Breast epithelium (tissue), 4 donors: ENCODE results near the gene ADPGK. TPM values are rescaled to one million over a fixed set of nuclear protein-coding genes. Genes with fewer than 3 reads are reported as not detected.

Source experiments
- DNase-seq, 2 donors: peaks; one replicate each; pipeline ENCODE4 v3.0.0-alpha.2; 2019; ENCODE audit warnings: low spot score in 2 of 2
- H3K27ac ChIP-seq, 2 donors: fragments of 200-600 bp; sonication (generic) in 1 of 2; one replicate each; pipeline ENCODE4 v1.5.1; 2016 to 2019; ENCODE audit warnings: mild to moderate bottlenecking in 1 of 2
- H3K27me3 ChIP-seq, 2 donors: fragments of 200-600 bp; sonication (generic) in 1 of 2; one replicate each; pipeline versions ENCODE4 v1.5.1 to v1.6.0; 2017 to 2019; ENCODE audit warnings: control low read depth in 1 of 2, mild to moderate bottlenecking in 1 of 2
- H3K36me3 ChIP-seq: fragments of 200-600 bp; one replicate; pipeline ENCODE4 v1.5.1; 2019
- H3K4me1 ChIP-seq, 2 donors: fragments of 200-600 bp; sonication (generic); one replicate each; pipeline ENCODE4 v1.5.1; 2016 to 2019; ENCODE audit warnings: control low read depth in 1 of 2
- H3K4me3 ChIP-seq, 3 donors: fragments of 200-600 bp; sonication (generic); 1 replicate in 2 of 3; 2 replicates in 1 of 3; pipeline ENCODE4 v1.5.1; 2016 to 2019; ENCODE audit warnings: mild to moderate bottlenecking in 3 of 3, moderate library complexity in 2 of 3
- H3K9me3 ChIP-seq, 2 donors: fragments of 200-600 bp; sonication (generic) in 1 of 2; one replicate each; pipeline ENCODE4 v1.5.1; 2016 to 2019; ENCODE audit warnings: control low read depth in 1 of 2
- POLR2A ChIP-seq: fragments of 450-650 bp; IDR thresholded peaks from one replicate; pipeline ENCODE4 v1.6.1; 2016; ENCODE audit warnings: antibody characterized with exemption, mild to moderate bottlenecking, moderate library complexity
- POLR2AphosphoS5 ChIP-seq, 3 donors: sonication (generic); formaldehyde crosslinking; IDR thresholded peaks; one replicate each; pipeline ENCODE4 v1.6.1; 2017; ENCODE audit warnings: antibody characterized with exemption in 3 of 3
- intact Hi-C: fragments of 100-400 bp; cut with DNase I; formaldehyde crosslinking; loops from one replicate; pipeline ENCODE4 v1.15.1; 2023; ENCODE audit warnings: low total_unique reads
- total RNA-seq, 3 donors: library from RNA; depleted of rRNA; stranded (reverse); fragments of >200 nt; gene quantifications; one replicate each; pipeline ENCODE4 v1.1.0, GENCODE V29; 2016
- TF ChIP-seq, protein P1 (sequence below), 3 donors: fragments of 450-650 bp; IDR thresholded peaks; one replicate each; pipeline ENCODE4 v1.5.1; 2016 to 2017; ENCODE audit warnings: antibody characterized with exemption in 3 of 3, mild to moderate bottlenecking in 3 of 3, moderate library complexity in 3 of 3

ADPGK gene
- total RNA-seq, 3 donors from 2014 or later: 68.2 to 70.5 (median 69.3) TPM

- Histone ChIP-seq H3K9me3 (peaks cover 0 to 9% of the 10 kb centered on the region in 2 donors), H3K27ac (no peak overlapping the region), H3K4me1 (no peaks in the 10 kb centered on the region), H3K27me3 (no peaks in the 10 kb centered on the region), H3K36me3 (peaks cover 9% of the 10 kb centered on the region), H3K4me3 (no peak overlapping the region)
- DNase-seq: no peak
- TF ChIP-seq, protein P1, sequence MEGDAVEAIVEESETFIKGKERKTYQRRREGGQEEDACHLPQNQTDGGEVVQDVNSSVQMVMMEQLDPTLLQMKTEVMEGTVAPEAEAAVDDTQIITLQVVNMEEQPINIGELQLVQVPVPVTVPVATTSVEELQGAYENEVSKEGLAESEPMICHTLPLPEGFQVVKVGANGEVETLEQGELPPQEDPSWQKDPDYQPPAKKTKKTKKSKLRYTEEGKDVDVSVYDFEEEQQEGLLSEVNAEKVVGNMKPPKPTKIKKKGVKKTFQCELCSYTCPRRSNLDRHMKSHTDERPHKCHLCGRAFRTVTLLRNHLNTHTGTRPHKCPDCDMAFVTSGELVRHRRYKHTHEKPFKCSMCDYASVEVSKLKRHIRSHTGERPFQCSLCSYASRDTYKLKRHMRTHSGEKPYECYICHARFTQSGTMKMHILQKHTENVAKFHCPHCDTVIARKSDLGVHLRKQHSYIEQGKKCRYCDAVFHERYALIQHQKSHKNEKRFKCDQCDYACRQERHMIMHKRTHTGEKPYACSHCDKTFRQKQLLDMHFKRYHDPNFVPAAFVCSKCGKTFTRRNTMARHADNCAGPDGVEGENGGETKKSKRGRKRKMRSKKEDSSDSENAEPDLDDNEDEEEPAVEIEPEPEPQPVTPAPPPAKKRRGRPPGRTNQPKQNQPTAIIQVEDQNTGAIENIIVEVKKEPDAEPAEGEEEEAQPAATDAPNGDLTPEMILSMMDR (IDR thresholded peaks at IDR 0.05): no peak
- no peak for TF ChIP-seq POLR2AphosphoS5 (IDR thresholded peaks at IDR 0.05)
- TF ChIP-seq POLR2A: no peak
- intact Hi-C loops: no loop called here
These were observed 18.9 kb downstream of the ADPGK start for GRCh38 chr15:72764656-72765055.

DNA sequence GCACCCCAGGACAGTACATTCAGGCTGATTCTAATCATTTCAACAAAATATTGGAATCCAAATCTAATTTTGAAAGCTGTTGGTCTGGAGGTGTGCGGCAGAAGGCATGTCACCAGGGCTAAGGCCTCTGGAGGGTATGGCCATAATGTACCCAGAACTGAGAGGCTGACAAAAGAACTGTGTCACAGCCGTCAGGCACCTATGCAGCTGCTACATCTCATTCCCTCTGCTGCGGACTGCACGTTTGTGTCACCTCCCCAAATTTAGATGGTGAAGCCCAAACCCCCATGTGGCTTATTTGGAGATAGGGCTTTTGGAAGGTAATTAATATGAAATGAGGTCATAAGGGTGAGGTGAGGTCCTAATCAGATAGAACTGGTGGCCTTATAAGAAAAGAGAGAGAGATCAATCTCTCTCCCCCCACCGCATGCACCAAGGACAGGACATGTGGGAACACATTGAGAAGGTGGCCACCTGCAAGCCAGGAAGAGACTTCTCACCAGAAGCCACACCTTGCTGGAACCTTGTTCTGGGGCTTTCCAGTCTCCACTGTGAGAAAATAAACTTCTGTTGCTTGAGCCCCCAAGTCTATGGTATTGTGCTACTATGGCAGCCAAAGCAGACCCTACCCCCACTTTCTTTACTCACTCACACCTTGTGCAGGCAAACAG, 22.8 kb downstream of the ADPGK start:
- no peaks in the 10 kb centered on the region for H3K9me3 ChIP-seq
- TF ChIP-seq, protein P1 (IDR thresholded peaks at IDR 0.05): no peak
- no peak for TF ChIP-seq POLR2A
- TF ChIP-seq POLR2AphosphoS5 (IDR thresholded peaks at IDR 0.05): no peak
- DNase-seq: no peak
- no peaks in the 10 kb centered on the region for H3K4me1 ChIP-seq
- no peak overlapping the region for H3K4me3 ChIP-seq
- intact Hi-C loops: no loop called here
- peaks cover 3% of the 10 kb centered on the region for H3K36me3 ChIP-seq
- no peak overlapping the region for H3K27ac ChIP-seq
- H3K27me3 ChIP-seq: no peaks in the 10 kb centered on the region

- H3K4me3 ChIP-seq: no peak overlapping the region
- peaks cover 8% of the 10 kb centered on the region for H3K36me3 ChIP-seq
- DNase-seq: no peak
- no peaks in the 10 kb centered on the region for H3K9me3 ChIP-seq
- no peaks in the 10 kb centered on the region for H3K27me3 ChIP-seq
- intact Hi-C loops: no loop called here
- H3K4me1 ChIP-seq: no peaks in the 10 kb centered on the region
- H3K27ac ChIP-seq: no peak overlapping the region
- TF ChIP-seq POLR2AphosphoS5 (IDR thresholded peaks at IDR 0.05): no peak
- TF ChIP-seq, protein P1 (IDR thresholded peaks at IDR 0.05): no peak
These were observed 25.4 kb downstream of the ADPGK start for GRCh38 chr15:72758182-72758581.

GRCh38 chr15:72754096-72754495, 29.5 kb downstream of the ADPGK start:
- peaks cover 8% of the 10 kb centered on the region for H3K36me3 ChIP-seq

GRCh38 chr15:72751751-72752455, 31.7 kb downstream of the ADPGK start:
- H3K27me3 ChIP-seq: no peaks in the 10 kb centered on the region
- TF ChIP-seq POLR2AphosphoS5 (IDR thresholded peaks at IDR 0.05) (no peak), POLR2A (no peak)
- TF ChIP-seq, protein P1 (IDR thresholded peaks at IDR 0.05): no peak
- intact Hi-C loops: no loop called here
- H3K36me3 ChIP-seq: peaks cover 8% of the 10 kb centered on the region
- DNase-seq: peak in 1 of 2 donors; percentile 25
- H3K4me1 ChIP-seq: no peaks in the 10 kb centered on the region
- H3K27ac ChIP-seq: peak overlapping the region; percentile 12 to 15
- no peaks in the 10 kb centered on the region for H3K9me3 ChIP-seq
- H3K4me3 ChIP-seq: no peak overlapping the region

More at GRCh38 chr15:72754096-72754495, 29.5 kb downstream of the ADPGK start:
- TF ChIP-seq, protein P1 (IDR thresholded peaks at IDR 0.05): no peak
- no peak for TF ChIP-seq POLR2AphosphoS5 (IDR thresholded peaks at IDR 0.05)
- TF ChIP-seq POLR2A: no peak
- Histone ChIP-seq H3K4me1 (no peaks in the 10 kb centered on the region), H3K27ac (no peak overlapping the region), H3K9me3 (no peaks in the 10 kb centered on the region), H3K27me3 (no peaks in the 10 kb centered on the region), H3K4me3 (no peak overlapping the region)
- DNase-seq: no peak
- intact Hi-C loops: no loop called here
